Stimulated activated naive B cell treated with anti-CD40 and anti-IgM and Interleukin-4, amounts not matched to agents 10 μg/mL and 1 μg/mL and 100 μg/mL, for 72 hours (primary cell): ENCODE data around the gene CTRB1.
A peak's percentile ranks its signal among the peaks of the same experiment; 100 is the strongest.

Experiments
- ATAC-seq, 2 donors: fragments of 150-1000 bp; cut with Tn5 transposase; replicated peaks; 2 replicates each; pipeline ENCODE4 v1.10.0; 2021; ENCODE audit warnings: moderate library complexity in 1 of 2
- DNase-seq: peaks from one replicate; pipeline ENCODE4 v3.0.0; 2021
- H3K27ac Mint-ChIP-seq: one replicate; pipeline ENCODE4 v1.8.0; 2022; ENCODE audit warnings: mild to moderate bottlenecking, mixed read lengths
- H3K27me3 Mint-ChIP-seq, 2 donors: one replicate each; pipeline ENCODE4 v1.8.0; 2022; ENCODE audit warnings: mixed read lengths in 2 of 2
- H3K36me3 Mint-ChIP-seq, 2 donors: one replicate each; pipeline ENCODE4 v1.8.0; 2022; ENCODE audit warnings: mixed read lengths in 2 of 2, mild to moderate bottlenecking in 1 of 2
- H3K4me1 Mint-ChIP-seq, 2 donors: one replicate each; pipeline ENCODE4 v1.8.0; 2022; ENCODE audit warnings: mixed read lengths in 2 of 2, mild to moderate bottlenecking in 1 of 2
- H3K4me3 Mint-ChIP-seq, 2 donors: one replicate each; pipeline ENCODE4 v1.8.0; 2022; ENCODE audit warnings: mild to moderate bottlenecking in 2 of 2, mixed read lengths in 2 of 2, moderate library complexity in 1 of 2
- H3K9me3 Mint-ChIP-seq, 2 donors: one replicate each; pipeline ENCODE4 v1.8.0; 2022; ENCODE audit warnings: mixed read lengths in 2 of 2, mild to moderate bottlenecking in 1 of 2

Gene CTRB1

DNA sequence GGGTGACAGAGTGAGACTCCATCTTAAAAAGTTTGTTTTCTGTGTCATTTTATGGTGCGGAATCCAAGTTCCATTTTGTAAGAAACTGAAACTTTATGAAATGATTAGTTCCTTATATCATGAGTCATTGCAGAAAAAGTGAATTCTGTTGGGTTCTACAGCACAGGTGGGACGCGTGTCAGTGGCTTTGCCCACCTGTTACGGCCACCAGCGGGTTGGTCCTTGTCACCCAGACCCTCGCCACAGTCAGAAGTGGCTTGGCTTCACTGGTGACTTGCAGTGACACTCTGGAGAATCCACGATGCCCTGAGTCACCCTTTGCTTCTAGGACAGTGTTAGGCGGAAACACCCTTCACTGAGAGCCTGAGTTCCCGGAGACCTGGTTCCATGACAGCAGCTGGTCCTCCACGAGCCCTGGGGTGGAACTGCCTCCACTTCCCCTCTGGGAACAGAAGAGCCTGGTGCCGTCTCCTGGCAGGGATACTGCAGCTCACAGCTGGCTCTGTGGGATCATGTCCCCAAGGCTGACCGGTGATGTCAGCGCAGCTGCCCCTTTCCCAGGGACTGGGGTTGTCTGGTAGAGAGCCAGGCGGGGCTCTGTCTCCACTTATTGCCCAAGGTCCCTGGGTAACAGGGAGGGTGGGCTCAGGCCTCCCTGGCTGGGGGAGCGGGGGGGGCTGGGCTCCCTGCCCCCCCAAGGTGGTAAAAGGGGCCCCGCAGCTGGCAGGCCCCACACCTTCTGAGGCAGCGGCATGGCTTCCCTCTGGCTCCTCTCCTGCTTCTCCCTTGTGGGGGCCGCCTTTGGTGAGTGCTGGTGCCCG lies at the start of gene CTRB1:
Gene CTRB1, plus strand, starts transcription at position 733 of the 821 bp plus-strand sequence. Its CDS starts 20 bp downstream, at position 753.
- Mint-ChIP-seq H3K27me3 (peaks cover 6 to 25% of the 10 kb centered on the region in 2 donors), H3K4me1 (peaks cover 9 to 19% of the 10 kb centered on the region in 2 donors), H3K4me3 (peak within 1 kb of the TSS in 1 of 2 donors; percentile 44), H3K27ac (peak within 1 kb of the TSS; percentile 47), H3K36me3 (no peaks in the 10 kb centered on the region), H3K9me3 (no peaks in the 10 kb centered on the region)
- DNase-seq (peak; percentile 27), ATAC-seq (peak; percentile 78 to 83)

DNA sequence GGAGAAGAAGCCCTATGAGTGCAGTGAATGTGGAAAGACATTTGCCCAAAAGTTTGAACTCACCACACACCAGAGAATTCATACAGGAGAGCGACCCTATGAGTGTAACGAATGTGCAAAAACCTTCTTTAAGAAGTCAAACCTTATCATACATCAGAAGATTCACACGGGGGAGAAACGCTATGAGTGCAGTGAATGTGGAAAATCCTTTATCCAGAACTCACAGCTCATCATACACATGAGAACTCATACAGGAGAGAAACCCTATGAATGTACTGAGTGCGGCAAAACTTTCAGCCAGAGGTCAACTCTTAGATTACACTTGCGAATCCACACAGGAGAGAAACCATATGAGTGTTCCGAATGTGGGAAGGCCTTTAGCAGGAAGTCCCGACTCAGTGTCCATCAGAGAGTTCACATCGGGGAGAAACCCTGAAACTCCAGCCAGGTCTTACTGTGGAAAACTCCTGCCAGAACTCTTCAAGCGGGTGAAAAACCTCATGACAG lies 48.8 kb upstream of the CTRB1 start:
- Mint-ChIP-seq H3K36me3 (peaks cover 80 to 92% of the 10 kb centered on the region in 2 donors), H3K27me3 (peaks cover 0 to 3% of the 10 kb centered on the region in 2 donors), H3K4me1 (no peaks in the 10 kb centered on the region), H3K9me3 (peaks cover 37 to 50% of the 10 kb centered on the region in 2 donors), H3K4me3 (no peak overlapping the region), H3K27ac (no peak overlapping the region)
- DNase-seq: no peak
- ATAC-seq: no peak

DNA sequence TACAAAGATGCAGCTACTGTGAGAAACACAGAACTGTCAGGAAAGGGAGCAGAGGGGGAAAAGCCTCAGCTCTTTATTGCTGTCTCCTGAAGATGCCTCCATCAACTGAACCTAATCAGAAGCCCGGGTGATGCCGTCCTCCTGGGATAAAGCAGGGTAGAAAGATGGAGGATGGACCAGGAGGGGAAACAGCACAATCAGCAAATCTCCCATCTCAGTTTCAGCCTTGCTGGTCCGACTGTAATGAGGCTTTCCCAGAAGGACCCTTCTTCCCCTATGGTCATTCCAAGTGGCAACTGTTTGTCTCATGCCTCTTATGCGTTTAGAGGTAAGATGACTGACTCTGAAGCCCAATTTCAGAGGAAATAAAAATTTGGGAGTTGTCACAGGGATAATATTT lies 46.2 kb upstream of the CTRB1 start:
- no peak overlapping the region for H3K27ac Mint-ChIP-seq
- H3K9me3 Mint-ChIP-seq: peaks cover 45 to 55% of the 10 kb centered on the region in 2 donors
- ATAC-seq (no peak), DNase-seq (no peak)
- H3K4me1 Mint-ChIP-seq: no peaks in the 10 kb centered on the region
- no peak overlapping the region for H3K4me3 Mint-ChIP-seq
- peaks cover 67 to 81% of the 10 kb centered on the region in 2 donors for H3K36me3 Mint-ChIP-seq
- peaks cover 0 to 3% of the 10 kb centered on the region in 2 donors for H3K27me3 Mint-ChIP-seq

DNA sequence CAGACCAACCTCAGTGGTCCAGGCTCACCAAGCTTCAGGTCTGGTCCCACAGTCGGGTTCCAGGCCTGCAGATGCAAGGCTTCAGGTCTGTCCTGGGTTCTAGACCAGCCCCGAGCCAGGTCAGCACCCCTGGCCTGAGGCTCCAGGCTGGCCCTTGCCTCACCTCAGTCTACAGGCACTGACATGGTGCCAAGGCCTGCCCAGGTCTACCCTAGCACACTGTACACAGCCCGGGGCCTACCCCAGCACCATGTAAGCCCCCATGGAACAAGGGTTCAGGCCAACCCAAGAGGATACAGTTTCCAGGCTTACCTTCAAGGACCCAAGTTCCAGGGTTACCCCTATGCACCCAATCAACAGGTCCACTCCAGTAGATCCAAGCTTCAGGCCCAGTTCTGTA lies 43.7 kb upstream of the CTRB1 start:
- ATAC-seq (no peak), DNase-seq (no peak)
- Mint-ChIP-seq H3K36me3 (peaks cover 42 to 56% of the 10 kb centered on the region in 2 donors), H3K4me1 (no peaks in the 10 kb centered on the region), H3K27me3 (peaks cover 3 to 4% of the 10 kb centered on the region in 2 donors), H3K4me3 (no peak overlapping the region), H3K27ac (no peak overlapping the region), H3K9me3 (peaks cover 32 to 43% of the 10 kb centered on the region in 2 donors)

DNA sequence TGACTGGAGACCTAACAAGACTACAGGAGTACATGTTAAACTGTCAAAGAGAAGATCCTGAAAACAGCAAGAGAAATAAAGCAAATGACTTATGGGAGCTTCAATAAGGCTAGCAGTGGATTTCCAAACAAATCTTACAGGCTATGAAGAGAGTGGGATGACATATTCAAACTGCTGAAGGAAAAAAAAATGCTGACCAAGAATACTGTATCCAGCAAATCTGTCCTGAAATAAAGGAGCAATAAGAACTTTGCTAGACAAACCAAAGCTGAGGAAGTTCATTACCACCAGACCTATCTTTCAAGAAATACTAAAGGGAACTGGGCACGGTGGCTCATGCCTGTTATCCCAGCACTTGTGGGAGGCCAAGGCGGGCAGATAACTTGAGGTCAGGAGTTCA lies 41.9 kb upstream of the CTRB1 start:
- no peak overlapping the region for H3K4me3 Mint-ChIP-seq
- DNase-seq (no peak), ATAC-seq (no peak)
- H3K27ac Mint-ChIP-seq: no peak overlapping the region
- H3K36me3 Mint-ChIP-seq: peaks cover 29 to 41% of the 10 kb centered on the region in 2 donors
- H3K9me3 Mint-ChIP-seq: peaks cover 30 to 40% of the 10 kb centered on the region in 2 donors
- H3K27me3 Mint-ChIP-seq: peaks cover 5 to 6% of the 10 kb centered on the region in 2 donors
- H3K4me1 Mint-ChIP-seq: no peaks in the 10 kb centered on the region

DNA sequence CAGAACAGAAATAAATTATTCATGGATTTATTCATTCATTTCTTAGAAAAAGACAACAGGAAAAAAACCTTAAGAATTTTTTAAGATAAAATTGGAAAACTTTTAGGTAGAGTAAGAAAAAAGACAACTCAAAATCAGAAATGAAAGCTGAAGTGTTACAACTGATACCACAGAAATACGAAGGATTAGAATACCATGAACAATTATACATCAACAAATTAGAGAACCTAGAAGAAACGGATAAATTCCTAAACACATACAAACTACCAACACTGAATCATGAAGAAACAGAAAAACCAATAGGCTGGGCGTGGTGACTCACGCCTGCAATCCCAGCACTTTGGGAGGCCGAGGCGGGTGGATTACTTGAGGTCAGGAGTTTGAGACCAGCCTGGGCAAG lies 39.6 kb upstream of the CTRB1 start:
- Mint-ChIP-seq H3K9me3 (peaks cover 19 to 21% of the 10 kb centered on the region in 2 donors), H3K4me3 (no peak overlapping the region), H3K27ac (no peak overlapping the region), H3K27me3 (peaks cover 11 to 16% of the 10 kb centered on the region in 2 donors), H3K4me1 (no peaks in the 10 kb centered on the region), H3K36me3 (peaks cover 12 to 18% of the 10 kb centered on the region in 2 donors)
- ATAC-seq: no peak
- no peak for DNase-seq

DNA sequence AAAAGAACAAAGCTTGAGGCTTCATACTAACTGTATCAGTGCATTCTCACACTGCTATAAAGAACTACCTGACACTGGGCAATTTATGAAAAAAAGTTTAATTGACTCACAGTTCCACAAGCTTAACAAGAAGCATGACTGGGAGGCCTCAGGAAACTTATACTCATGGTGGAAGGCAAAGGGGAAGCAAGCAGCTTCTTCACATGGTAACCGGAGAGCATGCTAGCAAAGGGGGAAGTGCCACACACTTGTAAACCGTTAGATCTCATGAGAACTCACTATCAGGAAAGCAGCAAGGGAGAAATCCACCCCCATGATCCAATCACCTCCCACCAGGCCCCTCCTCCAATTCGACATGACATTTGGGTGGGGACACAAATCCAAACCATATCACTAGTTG lies 37.2 kb upstream of the CTRB1 start:
- Mint-ChIP-seq H3K36me3 (peaks cover 2 to 4% of the 10 kb centered on the region in 2 donors), H3K27me3 (peaks cover 23 to 35% of the 10 kb centered on the region in 2 donors), H3K9me3 (peaks cover 7% of the 10 kb centered on the region in 2 donors), H3K27ac (no peak overlapping the region), H3K4me3 (no peak overlapping the region), H3K4me1 (no peaks in the 10 kb centered on the region)
- no peak for ATAC-seq
- DNase-seq: no peak

DNA sequence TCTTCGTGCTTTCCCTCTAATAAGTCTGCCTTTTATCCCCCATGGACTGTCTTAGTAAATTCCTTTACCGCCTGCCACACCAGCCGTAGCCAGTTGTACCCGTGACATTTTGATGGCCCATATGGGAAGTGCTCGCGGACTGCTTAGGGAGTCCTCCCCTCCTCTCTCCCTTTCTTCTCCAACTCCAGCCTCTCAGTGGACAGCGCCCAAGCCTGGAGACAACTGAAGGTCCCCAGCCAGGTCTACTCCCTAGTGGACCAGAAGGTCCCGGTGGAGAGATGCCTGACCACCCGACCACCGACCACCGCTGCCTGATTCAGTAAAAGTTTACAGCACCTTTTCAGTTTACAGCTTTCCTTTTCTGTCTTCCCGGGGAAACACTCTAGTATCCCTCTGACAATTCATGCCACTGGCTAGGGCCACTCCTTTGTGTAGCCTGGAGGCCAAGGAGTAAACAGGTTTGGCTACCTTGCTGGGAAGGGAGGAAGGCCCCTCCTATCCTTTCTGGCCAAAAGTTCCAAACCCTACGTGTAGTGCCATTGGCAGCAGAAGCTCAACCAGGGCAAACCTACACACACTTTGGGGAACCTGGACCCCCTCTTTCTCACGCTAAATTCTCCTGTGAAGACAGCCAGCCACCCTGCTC lies 29.8 kb upstream of the CTRB1 start:
- Mint-ChIP-seq H3K27me3 (peaks cover 45 to 58% of the 10 kb centered on the region in 2 donors), H3K4me3 (no peak overlapping the region), H3K27ac (no peak overlapping the region), H3K4me1 (no peaks in the 10 kb centered on the region), H3K9me3 (peaks cover 0 to 3% of the 10 kb centered on the region in 2 donors), H3K36me3 (no peaks in the 10 kb centered on the region)
- ATAC-seq (no peak), DNase-seq (no peak)

DNA sequence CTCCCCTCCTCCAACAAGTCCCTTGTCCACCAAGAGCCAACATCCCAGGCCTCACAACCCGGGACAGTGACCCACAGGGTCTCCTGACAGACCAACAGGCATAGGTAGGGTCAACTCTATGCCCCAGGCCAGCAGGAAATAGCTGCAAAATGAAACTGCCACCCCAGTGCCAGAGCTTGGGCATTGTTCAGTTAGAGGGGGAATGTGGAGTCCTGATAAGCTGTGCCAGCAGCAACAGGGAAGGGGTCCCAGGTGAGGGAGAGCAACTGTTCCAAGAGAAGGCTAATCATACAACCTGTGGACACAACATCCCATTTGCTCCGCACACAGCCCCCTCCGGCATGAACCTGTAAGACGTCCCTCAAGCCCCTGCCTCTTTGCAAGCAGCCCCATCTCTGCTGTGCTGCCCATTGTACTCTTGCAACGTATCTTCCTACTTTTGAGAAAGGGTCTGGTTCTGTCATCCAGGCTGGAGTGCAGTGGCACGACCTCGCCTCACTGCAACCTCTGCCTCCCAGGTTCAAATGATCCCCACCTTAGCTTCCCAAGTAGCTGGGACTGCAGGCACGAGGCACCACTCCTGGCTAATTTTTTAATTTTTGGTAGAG lies 29.0 kb upstream of the CTRB1 start:
- no peak overlapping the region for H3K4me3 Mint-ChIP-seq
- H3K9me3 Mint-ChIP-seq: peaks cover 0 to 3% of the 10 kb centered on the region in 2 donors
- H3K36me3 Mint-ChIP-seq: no peaks in the 10 kb centered on the region
- ATAC-seq: no peak
- DNase-seq: no peak
- H3K4me1 Mint-ChIP-seq: no peaks in the 10 kb centered on the region
- no peak overlapping the region for H3K27ac Mint-ChIP-seq
- peaks cover 49 to 63% of the 10 kb centered on the region in 2 donors for H3K27me3 Mint-ChIP-seq

DNA sequence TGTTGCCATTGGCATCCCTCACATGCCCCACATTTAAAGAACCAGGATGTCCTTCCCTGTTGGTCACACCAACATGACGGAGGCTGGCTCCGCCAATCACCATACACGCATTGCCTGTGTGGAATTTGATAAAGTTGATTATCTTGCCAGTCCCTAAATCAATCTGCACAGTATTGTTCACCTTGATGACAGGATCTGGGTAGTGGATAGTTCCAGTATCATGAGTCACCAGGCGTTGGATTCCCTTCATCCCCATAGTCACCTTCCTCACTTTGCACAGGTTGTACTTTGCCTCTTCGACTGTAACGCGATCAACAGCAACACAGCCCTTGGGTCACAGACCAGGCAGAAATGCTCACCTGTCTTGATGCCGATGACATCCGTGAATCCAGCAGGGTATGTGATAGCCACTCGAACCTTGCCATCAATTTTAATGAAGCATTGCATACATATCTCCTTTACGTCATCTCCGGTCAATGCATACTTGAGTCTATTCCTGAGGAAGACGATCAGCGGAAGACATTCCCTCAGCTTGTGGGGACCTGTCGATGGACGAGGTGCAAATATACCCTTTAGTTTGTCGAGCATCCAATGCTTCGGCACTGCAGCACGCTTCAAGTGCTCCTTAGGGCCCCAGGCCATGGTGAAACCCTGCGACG lies 26.1 kb upstream of the CTRB1 start:
- peaks cover 0 to 3% of the 10 kb centered on the region in 2 donors for H3K4me1 Mint-ChIP-seq
- no peaks in the 10 kb centered on the region for H3K36me3 Mint-ChIP-seq
- H3K27me3 Mint-ChIP-seq: peaks cover 51 to 69% of the 10 kb centered on the region in 2 donors
- ATAC-seq (no peak), DNase-seq (no peak)
- H3K27ac Mint-ChIP-seq: no peak overlapping the region
- peaks cover 0 to under 1% of the 10 kb centered on the region in 2 donors for H3K9me3 Mint-ChIP-seq
- no peak overlapping the region for H3K4me3 Mint-ChIP-seq

DNA sequence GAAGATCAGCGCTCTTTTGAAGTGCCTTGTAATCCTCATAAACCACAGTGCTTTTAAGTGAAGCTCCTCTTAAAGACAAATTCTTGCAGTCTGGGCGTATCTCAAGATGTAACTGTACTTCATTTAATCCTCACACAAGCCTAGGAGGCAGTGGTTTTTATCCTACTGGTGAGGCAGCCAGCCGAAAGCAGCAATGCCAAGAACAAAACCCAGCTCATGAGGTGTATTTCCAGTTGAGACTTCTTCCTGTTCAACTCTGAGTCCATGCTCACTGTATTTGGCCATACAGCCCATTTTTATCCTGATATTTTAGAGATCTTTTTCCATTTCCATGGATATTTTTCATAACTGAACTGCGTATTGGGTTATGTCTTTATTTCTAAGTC lies 25.5 kb upstream of the CTRB1 start:
- Mint-ChIP-seq H3K4me3 (no peak overlapping the region), H3K36me3 (no peaks in the 10 kb centered on the region), H3K4me1 (peaks cover 0 to 8% of the 10 kb centered on the region in 2 donors), H3K27me3 (peaks cover 55 to 73% of the 10 kb centered on the region in 2 donors), H3K27ac (no peak overlapping the region), H3K9me3 (no peaks in the 10 kb centered on the region)
- no peak for ATAC-seq
- DNase-seq: no peak

DNA sequence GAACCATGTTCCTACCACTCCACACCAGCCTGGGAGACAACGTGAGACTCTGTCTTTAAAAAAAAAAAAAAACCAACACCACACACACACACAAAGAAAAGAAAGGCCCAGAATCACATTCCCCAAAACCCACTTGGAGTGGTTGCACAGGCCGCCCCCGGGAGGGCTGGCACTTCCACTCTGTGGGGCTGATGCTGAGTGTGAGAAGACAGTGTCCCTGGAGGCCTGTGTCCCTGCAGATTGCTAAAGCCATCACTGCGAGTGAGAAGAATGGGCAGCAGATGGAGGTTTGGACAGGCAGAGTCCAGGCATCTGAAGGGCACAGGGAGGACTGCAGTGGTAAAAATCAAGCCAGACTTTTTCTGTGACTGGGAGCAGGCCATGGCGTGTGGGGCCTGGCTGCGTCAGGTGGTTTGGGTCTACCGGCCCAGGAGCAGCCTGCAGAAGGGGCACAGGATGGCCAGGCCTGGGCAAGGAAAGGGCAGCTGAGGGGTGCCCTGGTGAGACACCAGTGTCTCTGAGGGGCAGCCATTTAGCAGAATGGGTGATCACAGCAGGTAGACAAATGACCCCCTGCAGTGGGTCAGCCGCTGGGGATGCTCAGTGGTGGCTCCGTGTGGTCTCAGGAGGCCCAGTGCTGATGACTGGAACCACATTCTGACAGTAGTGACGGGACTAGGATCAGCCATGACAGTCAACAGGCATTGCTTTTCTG lies 24.9 kb upstream of the CTRB1 start:
- H3K4me3 Mint-ChIP-seq: no peak overlapping the region
- ATAC-seq (no peak), DNase-seq (no peak)
- H3K4me1 Mint-ChIP-seq: peaks cover 0 to 10% of the 10 kb centered on the region in 2 donors
- H3K27ac Mint-ChIP-seq: no peak overlapping the region
- H3K27me3 Mint-ChIP-seq: peaks cover 59 to 71% of the 10 kb centered on the region in 2 donors
- H3K9me3 Mint-ChIP-seq: no peaks in the 10 kb centered on the region
- no peaks in the 10 kb centered on the region for H3K36me3 Mint-ChIP-seq
